GM12878 (cell line): ENCODE results near the gene ACACB.

Experiments
- EP300 ChIP-seq, 2 experiments: fragments of 150-350 bp in 1 of 2; IDR thresholded peaks; 2 replicates each; pipeline ENCODE4 v1.6.1; 2011 to 2012; ENCODE audit warnings: low read depth in 2 of 2, low read length in 2 of 2, borderline replicate concordance in 1 of 2, improper control_type of control experiment in 1 of 2, inconsistent platforms in 1 of 2; ENCODE audit not compliant: control insufficient read depth in 1 of 2
- GABPA ChIP-seq: IDR thresholded peaks from 2 replicates; pipeline ENCODE4 v1.6.1; 2014; ENCODE audit warnings: antibody characterized with exemption, low read depth, mild to moderate bottlenecking, inconsistent platforms

DNA sequence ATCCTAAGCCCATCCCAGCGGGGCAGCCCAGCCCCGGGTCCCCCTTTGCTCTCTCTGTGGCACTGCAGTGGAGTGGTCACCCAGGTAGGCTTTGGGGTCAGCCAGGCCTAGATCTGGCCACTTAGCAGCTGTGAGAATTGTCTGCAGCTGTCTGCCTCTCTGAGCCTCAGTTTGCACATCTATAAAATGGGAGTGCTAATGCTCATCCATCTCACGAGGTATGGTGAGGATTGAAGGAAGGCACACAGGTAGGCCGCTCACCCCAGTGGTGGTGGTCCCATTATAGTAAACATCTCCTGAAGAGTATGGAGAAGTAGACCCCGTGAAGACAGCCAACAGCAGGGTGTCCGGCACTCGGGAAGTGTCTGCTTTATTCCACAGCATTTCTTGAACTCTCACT, 183.5 kb downstream of the ACACB start:
- TF ChIP-seq GABPA = no peak
- TF ChIP-seq EP300 (IDR thresholded peaks at IDR 0.05; ENCODE audit: borderline replicate concordance in 1 of 2, control insufficient read depth in 1 of 2, low read depth in 2 of 2, low read length in 2 of 2) = no peak
